Renal cortical epithelial cell (primary cell): ENCODE data around the gene PCED1A. TPM values are rescaled to one million over a fixed set of nuclear protein-coding genes. Genes with fewer than 3 reads are reported as not detected.

Experiments used
- DNase-seq: peaks from one replicate; pipeline ENCODE4 v3.0.0-alpha.2; 2011; ENCODE audit warnings: low read depth
- total RNA-seq: library from RNA; depleted of rRNA; stranded (reverse); fragments of >200 nt; gene quantifications from 2 replicates; pipeline ENCODE4 v1.2.3, GENCODE V29; 2014

PCED1A gene
- total RNA-seq, 1 donor from 2014 or later, result 33.5 TPM

- DNase-seq, result no peak
Measured at GRCh38 chr20:2804041-2804828, 36.2 kb downstream of the PCED1A start.

DNA sequence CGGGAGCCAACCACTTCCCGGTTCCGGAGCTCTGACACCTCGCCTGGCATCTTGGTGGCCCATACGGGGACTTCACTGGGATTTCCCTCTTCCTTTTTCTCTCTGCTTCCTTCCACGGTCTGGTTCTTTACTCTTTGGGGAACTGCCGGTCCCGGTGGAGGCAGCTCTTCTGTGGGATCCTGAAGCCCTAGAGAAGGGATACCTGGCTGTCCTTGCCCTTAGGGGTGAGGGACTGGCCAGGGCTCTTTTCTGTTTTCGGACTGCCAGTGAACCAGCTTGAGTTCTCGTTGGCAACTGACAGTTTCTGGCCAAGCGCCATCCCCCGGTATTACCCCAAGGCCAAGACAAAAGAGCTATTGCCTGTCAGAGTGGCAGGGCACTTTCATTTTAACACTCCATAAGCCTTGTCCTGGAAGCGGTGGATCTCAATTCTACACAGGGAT lies 39.1 kb downstream of the PCED1A start:
- DNase-seq, result no peak

GRCh38 chr20:2800521-2801285 lies 39.8 kb downstream of the PCED1A start, which contains the start of gene CPXM1:
TSS of gene CPXM1 (minus strand) at chr20:2800627. CDS start at chr20:2800572, 55 bp downstream.
- DNase-seq, result peak; percentile 16

- DNase-seq, result no peak
Measured at GRCh38 chr20:2799688-2800520, 40.6 kb downstream of the PCED1A start.

GRCh38 chr20:2799271-2799670 lies 41.2 kb downstream of the PCED1A start:
- DNase-seq, result no peak

DNA sequence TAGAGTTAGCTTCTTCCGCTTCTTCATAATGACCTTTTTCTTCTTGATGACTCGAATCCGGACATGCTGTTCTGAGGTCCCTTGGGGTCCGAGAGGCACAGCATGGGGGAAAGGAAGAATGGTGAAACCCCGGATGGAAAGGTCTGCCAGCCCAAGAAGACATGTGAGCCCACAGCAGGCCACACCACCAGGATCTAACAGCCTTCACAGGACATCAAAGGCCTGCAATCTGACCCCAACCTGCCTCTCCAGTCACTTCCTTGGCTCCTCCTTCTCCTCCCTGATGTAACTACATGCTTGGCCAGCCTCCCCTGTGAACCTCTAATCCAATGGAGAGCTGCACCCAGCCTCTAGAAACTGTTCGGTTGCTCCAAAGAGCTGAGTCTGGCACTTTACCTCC lies 41.6 kb downstream of the PCED1A start:
- no peak for DNase-seq

GRCh38 chr20:2798095-2798805 lies 42.2 kb downstream of the PCED1A start:
- no peak for DNase-seq

GRCh38 chr20:2797136-2797983 lies 43.1 kb downstream of the PCED1A start:
- DNase-seq, result no peak

- DNase-seq, result no peak
Measured at GRCh38 chr20:2796011-2796660, 44.3 kb downstream of the PCED1A start.

GRCh38 chr20:2795451-2795850 lies 45.0 kb downstream of the PCED1A start:
- DNase-seq, result no peak

GRCh38 chr20:2794866-2795447 lies 45.5 kb downstream of the PCED1A start:
- DNase-seq, result no peak

GRCh38 chr20:2794202-2794748 lies 46.2 kb downstream of the PCED1A start:
- no peak for DNase-seq

DNA sequence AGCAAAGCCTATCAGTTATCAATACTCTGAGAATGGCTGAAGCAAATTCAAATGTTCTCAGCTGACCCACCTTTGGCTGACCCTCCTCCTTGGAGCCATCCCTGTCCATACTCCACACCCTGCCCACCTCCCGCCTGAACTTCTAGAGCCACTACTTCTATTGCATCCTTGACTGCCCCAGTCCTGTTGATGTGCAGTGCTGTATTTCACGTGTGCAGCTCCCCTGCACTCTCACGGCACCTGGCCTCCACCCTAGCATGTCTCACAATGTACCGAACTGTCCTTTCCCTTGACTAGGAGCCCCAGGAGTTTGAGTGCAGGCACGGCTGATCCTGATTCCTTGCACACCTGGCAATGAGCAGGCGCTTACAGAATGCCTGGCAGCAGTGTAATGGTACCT lies 47.0 kb downstream of the PCED1A start:
- no peak for DNase-seq

Other genes starting within 250 kb of the PCED1A start
- gene NOP56, start 188.0 kb downstream of the PCED1A start, total RNA-seq, result 110 and 169 TPM in 2 replicates
- gene IDH3B, start 176.4 kb downstream of the PCED1A start, total RNA-seq, result 72.9 and 104 TPM in 2 replicates
- 2.6 and 5.1 TPM in 2 replicates for gene EBF4, start 147.9 kb downstream of the PCED1A start, total RNA-seq
- gene CPXM1, start 40.0 kb downstream of the PCED1A start, total RNA-seq, result 0.17 and 0.20 TPM in 2 replicates
- not detected in 2 replicates for gene C20orf141, start 25.7 kb downstream of the PCED1A start, total RNA-seq
- gene TMEM239, start 24.3 kb downstream of the PCED1A start, total RNA-seq, result not detected in 2 replicates
- 43.8 and 46.0 TPM in 2 replicates for gene VPS16, start 90 bp upstream of the PCED1A start, total RNA-seq
- 31.3 and 50.6 TPM in 2 replicates for gene PTPRA, start 32.8 kb upstream of the PCED1A start, total RNA-seq
- not detected in 2 replicates for gene GNRH2, start 203.0 kb upstream of the PCED1A start, total RNA-seq
- gene MRPS26, start 205.4 kb upstream of the PCED1A start, total RNA-seq, result 31.2 and 36.6 TPM in 2 replicates
- not detected in 2 replicates for gene OXT, start 231.0 kb upstream of the PCED1A start, total RNA-seq
- not detected in 2 replicates for gene AVP, start 244.1 kb upstream of the PCED1A start, total RNA-seq